ENCODE results near the gene ABCB6. TPM values are rescaled to one million over a fixed set of nuclear protein-coding genes. Genes with fewer than 3 reads are reported as not detected.
A peak's percentile ranks its signal among the peaks of the same experiment; 100 is the strongest.

Gene ABCB6
- total and polyA plus RNA-seq, 10 of the 15 experiments (the other 5 are each of a cell fraction or from before 2014, with no cell fraction given) = 2.3 to 22.1 (median 13.8) TPM

DNA sequence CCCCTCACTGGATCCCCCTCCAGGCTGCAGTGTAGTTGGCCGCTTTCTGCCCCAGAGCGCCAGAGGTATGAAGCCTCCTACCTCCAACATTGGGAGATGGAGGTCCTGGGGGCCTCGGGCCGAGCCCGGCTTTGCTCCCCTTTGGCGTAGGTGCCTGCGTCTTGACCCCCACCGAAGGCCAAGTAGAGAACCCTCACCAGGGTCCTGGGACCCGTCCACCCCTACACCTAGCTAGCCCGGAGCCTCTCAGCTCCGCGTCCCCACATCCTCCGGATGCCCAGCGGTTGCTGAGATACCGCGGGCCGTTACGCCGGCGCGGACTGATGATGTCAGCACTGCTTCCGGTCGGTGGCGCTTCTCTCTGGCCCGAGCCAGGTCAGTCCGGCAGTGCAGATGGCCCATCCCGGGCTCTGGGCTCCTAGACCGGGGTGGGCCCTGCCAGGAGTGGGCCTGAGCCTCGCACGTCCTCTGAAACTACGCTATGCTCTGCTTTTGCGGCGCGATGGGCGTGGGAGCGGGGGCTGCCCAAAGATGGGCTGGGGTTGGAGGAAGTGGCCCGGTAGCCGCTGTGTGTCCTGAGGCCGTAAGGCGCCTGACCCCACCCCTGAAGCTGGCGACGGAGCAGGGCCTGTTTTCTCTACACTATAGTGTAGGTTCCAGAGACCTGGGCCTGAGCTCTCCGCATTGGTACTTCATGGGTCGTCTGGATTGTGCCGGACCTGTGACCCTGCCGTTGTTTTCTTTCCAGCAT, 26.6 kb upstream of the ABCB6 start, which contains the start of the genes GLB1L and STK16 (continued):
- TF ChIP-seq ESRRA (IDR thresholded peaks at IDR 0.05; ENCODE audit: low read length) (no peak), IKZF1 (conservative IDR thresholded peaks at IDR 0.05) (peak; percentile 61)

DNA sequence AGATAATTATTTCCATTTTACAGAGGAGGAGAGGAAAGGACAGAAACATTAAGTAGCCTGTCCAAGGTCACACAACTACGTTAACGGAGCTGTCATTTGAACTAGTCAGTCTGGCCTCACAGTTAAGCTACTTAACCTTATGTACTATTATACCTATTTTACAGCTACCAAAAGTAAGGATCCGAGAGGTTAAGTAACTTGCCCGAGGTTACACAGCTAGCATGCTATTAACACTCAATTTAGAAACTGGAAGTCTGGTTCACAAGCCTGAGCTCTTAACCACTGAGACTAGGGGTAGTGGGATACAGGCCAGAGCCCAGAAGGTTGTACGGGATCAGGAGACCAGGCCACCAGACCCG, 26.0 kb upstream of the ABCB6 start:
- H2AFZ ChIP-seq (ENCODE audit: control insufficient read depth, low read depth, low read length) = peak overlapping the region; percentile 87
- RAD21 ChIA-PET (ENCODE audit: unreplicated experiment) = interaction anchor here (1.1 to 2.3 kb wide), 9 partner anchors 9 to 74 kb away, joined by 4 to 20 read pairs (median 5); partner anchors contain the start of genes ANKZF1, ATG9A, DNAJB2 and TUBA4A
- in situ Hi-C loops (cut with MboI) (no loop called here), intact Hi-C loops (cut with micrococcal nuclease; ENCODE audit: unreplicated experiment) (no loop called here)
- TF ChIP-seq NFXL1 (IDR thresholded peaks at IDR 0.05; ENCODE audit: borderline replicate concordance) = 0 out of 2 replicates have a peak, but pooled peaks have one; percentile 56
- no peak for TF ChIP-seq NFIC (IDR thresholded peaks at IDR 0.05; ENCODE audit: low read depth, low read length)
- no peak for TF ChIP-seq CREB1 (IDR thresholded peaks at IDR 0.05; ENCODE audit: low read depth)
- no peak for TF ChIP-seq EGR1 (IDR thresholded peaks at IDR 0.05; ENCODE audit: borderline replicate concordance in 1 of 2, low read depth in 2 of 2, low read length in 2 of 2)
- TF ChIP-seq BRCA1 (IDR thresholded peaks at IDR 0.05; ENCODE audit: low read depth, low read length) = no peak
- no peak for TF ChIP-seq KAT2A (conservative IDR thresholded peaks at IDR 0.05; ENCODE audit: control insufficient read depth, low read depth, low read length)
- TF ChIP-seq SIX5 (IDR thresholded peaks at IDR 0.05; ENCODE audit: low read depth, low read length, severe bottlenecking) = no peak
- peak; percentile 66; the same call in 1 of the 2 replicates for TF ChIP-seq SMARCA5 (IDR thresholded peaks at IDR 0.05)
- 0 out of 2 replicates have a peak, but pooled peaks cover under 1% of the 10 kb centered on the region for H4K20me1 ChIP-seq (ENCODE audit: control insufficient read depth, insufficient read depth)
- H3K4me2 ChIP-seq (ENCODE audit: control insufficient read depth, insufficient read depth) = peak overlapping the region; percentile 89
- H3K27me3 ChIP-seq (replicated peaks in 1 of 2; ENCODE audit: control insufficient read depth in 2 of 2, insufficient read depth in 2 of 2, low read length in 1 of 2) = no peaks in the 10 kb centered on the region
- H3K36me3 ChIP-seq (ENCODE audit: control insufficient read depth in 2 of 2, insufficient read depth in 2 of 2, low read length in 1 of 2) = peaks cover 3 to 12% of the 10 kb centered on the region in 2 experiments
- no peaks in the 10 kb centered on the region for H3K9me3 ChIP-seq (replicated peaks; ENCODE audit: control insufficient read depth, insufficient read depth, low read length)
- DNase-seq (ENCODE audit: low read depth, low spot score) (no peak), ATAC-seq (no peak), FAIRE-seq (peak; percentile 31)
- H3K9ac ChIP-seq (ENCODE audit: control insufficient read depth, insufficient read depth, low read length) = peak overlapping the region; percentile 77
- SMC1A ChIA-PET (ENCODE audit: uncharacterized antibody, unreplicated experiment) = interaction anchor here (0.8 to 2.5 kb wide), 14 partner anchors 10 to 71 kb away, joined by 3 to 16 read pairs (median 6); partner anchors contain the start of genes ABCB6, ANKZF1, ATG9A and CNPPD1
- H3K27ac ChIP-seq (ENCODE audit: control insufficient read depth, insufficient read depth) = peak overlapping the region; percentile 70
- WGBS (ENCODE audit: insufficient coverage, insufficient replicate concordance, low lambda C conversion rate, missing lambda C conversion rate) = 34% methylated on average over 6 of the region's 6 CpGs
- peaks cover 38% of the 10 kb centered on the region for H3K4me1 ChIP-seq (ENCODE audit: control insufficient read depth, insufficient read depth, low read length)
- CTCF ChIA-PET = interaction anchor here (0.9 to 3.4 kb wide), 12 partner anchors 9 to 88 kb away, joined by 3 to 40 read pairs (median 4); partner anchors contain the start of genes ANKZF1, ATG9A, DNAJB2 and TUBA4A
- H3K4me3 ChIP-seq = peak overlapping the region; percentile 90
- BruUV-seq (replicated peaks) = no TSS peak
- POLR2A ChIA-PET = interaction anchor here (0.9 to 3.0 kb wide), 14 partner anchors 10 to 359 kb away, joined by 3 to 31 read pairs (median 10); partner anchors contain the start of genes ABCB6, ANKZF1, ATG9A and CNPPD1
- H3K79me2 ChIP-seq (ENCODE audit: control insufficient read depth, insufficient read depth, low read length) = peaks cover 23% of the 10 kb centered on the region

Data from GM12878 (cell line).